ENCODE results near the gene COL23A1.

Gene COL23A1

DNA sequence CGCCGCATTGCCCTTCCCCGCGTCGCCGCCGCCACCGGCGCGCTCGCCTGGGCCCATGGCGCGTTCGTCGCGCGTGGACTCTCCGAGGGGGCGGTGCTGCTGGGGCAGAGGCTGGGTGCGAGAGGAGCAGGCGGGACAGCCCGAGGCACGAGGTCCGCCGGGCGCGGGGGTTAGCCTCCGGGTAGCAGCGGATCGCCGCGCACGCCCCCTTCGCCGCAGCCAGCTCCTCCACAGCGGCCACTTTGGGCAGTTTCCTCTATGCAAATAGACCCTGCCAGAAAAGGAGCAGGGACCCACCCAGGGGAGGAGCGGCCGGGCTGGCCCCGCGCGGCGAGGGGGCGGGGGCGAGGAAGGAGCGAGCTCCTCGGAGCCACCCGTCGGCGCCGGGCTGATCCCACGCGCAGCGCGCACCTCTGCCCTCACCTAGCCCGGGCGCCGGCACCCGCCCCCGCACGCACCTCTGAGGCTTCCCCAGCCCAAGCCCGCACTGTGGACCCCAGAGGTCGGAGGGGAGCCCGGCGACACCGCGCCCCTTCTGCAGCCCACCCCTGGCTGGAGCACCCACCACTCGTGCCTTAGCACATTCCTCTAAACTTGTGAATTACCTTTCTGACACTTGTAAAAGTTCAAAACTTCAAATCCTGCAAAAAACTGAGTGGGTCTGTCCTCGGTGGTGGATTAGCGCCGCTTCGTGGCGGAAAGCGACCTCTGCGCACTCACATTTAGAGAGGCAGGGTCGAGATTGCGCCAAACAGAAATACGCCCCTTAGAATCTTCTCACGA lies at the start of gene COL23A1:
Gene COL23A1 (minus strand): TSS at position 253 of the 783 bp plus-strand sequence.
- DNase-seq (ENCODE audit: low read depth) = no peak

- DNase-seq (ENCODE audit: low read depth) = no peak
These were observed 47.3 kb upstream of the COL23A1 start for GRCh38 chr5:178637356-178638074.

- no peak for DNase-seq (ENCODE audit: low read depth)
These were observed 42.1 kb upstream of the COL23A1 start for GRCh38 chr5:178632285-178632684.

DNA sequence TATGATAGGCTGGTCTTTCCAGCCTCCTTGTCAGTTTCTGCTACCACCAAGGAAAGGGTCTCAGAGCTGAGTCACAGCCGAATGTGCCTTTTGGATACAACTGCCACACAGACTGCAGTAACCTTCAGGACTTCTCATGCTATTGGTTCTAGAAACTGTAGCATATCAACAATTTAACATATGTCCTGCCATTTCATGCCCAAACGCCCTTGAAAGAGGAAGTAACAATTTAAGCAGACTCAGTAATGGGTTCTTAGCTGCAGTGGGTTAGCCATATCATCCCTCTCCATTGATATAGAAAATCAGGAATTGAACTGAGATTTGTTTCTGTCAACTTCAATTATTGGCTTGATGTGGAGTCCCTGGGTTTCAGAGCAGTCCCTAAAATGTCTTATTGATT lies 40.8 kb upstream of the COL23A1 start:
- DNase-seq (ENCODE audit: low read depth) = no peak

DNA sequence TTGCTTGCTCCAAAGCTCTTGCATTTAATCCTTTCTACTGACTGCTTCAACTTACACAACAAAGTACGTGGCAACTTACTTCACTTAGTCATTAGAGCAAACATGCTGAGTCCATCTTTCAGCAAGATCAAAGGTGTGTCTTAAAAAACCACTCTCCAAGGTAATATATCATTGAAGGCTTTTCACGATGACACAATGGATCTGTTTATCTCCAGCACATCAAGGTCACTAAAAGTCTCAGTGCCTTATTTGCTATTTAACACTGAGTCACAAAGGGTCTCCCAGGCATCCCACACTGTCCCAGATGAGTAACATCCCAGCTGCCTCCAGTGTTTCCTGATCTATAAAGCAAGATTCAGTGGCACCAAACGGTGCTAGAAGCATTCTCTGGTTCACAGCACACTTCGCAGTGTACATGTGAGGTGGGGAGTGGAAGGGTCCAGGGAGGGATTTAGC lies 40.3 kb upstream of the COL23A1 start:
- no peak for DNase-seq (ENCODE audit: low read depth)

- DNase-seq (ENCODE audit: low read depth) = no peak
These were observed 37.0 kb upstream of the COL23A1 start for GRCh38 chr5:178627259-178627598.

GRCh38 chr5:178626484-178627258 lies 36.5 kb upstream of the COL23A1 start, which contains the start of gene CLK4:
CLK4 (minus strand) TSS chr5:178627050; CDS start chr5:178623416, 3,634 bp downstream.
- DNase-seq (ENCODE audit: low read depth) = peak; percentile 70

DNA sequence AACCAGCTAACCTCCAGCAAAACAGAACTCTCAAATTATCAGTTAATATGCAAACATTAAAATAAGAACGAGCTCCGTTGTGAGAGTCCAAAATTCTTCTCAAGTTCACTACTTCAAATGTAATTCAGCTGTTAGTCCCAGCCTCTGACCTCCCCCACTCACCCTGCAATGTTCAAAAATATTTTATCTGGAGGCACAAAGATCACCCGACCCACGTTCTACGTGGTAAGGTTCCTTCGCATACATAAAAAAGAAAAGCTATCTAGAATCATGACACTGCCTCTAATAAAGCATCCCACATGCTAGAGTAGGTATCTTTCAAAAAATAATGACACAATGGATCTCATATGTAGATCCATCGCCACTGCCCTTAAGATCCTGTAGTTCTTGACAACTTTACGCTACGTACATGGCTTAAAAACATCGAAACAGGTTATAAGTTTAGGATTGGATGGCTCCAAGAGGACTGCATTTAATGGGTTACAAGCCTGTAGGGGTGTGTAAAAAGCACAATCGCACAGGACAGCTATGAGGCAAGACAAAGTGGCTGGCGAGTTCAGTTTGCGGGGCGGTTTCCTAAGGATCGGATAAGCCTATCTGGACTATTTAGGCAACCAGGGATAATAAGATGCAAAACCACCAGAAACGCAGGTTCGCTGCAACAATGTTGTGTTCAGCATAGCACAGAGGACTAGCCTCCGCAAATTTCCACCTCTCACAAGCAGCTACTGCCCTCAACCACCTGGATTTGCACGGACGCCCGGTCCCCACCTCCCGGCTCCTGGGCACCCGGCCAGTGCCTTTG lies 35.7 kb upstream of the COL23A1 start:
- peak; percentile 10 for DNase-seq (ENCODE audit: low read depth)

GRCh38 chr5:178624631-178625546 lies 34.7 kb upstream of the COL23A1 start:
- peak; percentile 24 for DNase-seq (ENCODE audit: low read depth)

DNA sequence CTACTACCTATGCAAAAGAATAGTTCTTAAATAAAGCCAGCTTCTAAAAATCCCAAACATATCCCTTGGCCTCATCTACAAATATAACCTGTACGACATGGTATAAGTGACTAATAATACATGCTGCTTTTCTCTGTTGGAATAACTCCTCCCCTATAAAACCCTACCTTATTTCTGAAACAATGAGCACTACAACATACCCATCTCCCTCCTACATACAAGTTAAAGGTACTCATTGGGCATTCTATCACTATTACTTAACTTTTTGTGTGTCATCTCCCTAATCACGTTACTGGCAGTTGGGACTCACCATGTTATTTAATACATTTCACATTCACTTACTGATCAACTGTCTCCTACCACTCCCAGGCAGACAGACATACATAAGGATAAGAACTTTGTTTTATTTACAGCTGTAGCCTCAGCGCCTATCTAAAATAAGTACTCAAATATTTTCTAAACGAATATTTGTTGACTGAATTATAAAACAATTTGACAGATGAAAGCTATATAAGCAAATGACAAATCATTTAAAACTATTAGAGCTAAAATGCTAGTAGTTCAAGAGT lies 32.6 kb upstream of the COL23A1 start:
- DNase-seq (ENCODE audit: low read depth) = no peak

- DNase-seq (ENCODE audit: low read depth) = no peak
These were observed 29.2 kb upstream of the COL23A1 start for GRCh38 chr5:178619390-178619789.

- DNase-seq (ENCODE audit: low read depth) = no peak
These were observed 22.1 kb upstream of the COL23A1 start for GRCh38 chr5:178612299-178612698.

DNA sequence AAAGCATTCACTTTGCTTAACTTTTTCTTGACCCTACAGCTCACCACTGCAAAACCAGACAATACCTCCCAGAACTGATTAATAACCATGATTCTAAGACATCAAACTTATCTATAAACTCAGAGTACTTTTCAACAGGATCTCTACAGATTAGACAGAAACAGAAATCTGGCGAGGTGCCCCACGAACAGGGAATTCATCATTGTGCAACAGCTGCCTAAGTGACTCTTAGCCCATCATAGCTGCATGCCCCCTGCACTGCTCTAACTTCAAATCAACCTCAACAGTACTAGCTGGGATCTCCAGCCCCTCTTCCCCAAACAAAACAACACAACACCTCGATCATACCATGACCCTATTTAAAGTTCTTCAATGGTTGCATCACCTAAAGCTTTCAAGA lies 16.1 kb upstream of the COL23A1 start:
- DNase-seq (ENCODE audit: low read depth) = no peak

DNA sequence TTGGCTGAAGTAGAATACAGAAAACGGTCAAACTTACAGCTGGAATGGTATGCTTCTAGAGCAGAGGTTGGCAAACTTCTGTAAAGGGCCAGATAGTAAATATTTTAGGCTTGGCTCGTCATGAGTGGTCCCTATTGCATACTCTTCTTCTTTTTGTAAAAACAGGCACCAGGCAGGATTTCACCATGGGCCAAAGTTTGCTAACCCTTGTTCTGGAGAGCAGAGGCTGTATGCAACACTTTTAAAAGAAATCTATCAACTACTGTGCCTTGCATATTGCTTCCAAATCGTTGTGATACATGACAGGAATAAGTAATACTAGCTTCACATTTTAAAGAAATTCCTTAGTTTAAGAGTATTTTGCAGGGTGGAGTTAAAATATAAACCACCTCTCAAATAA lies 15.6 kb upstream of the COL23A1 start:
- DNase-seq (ENCODE audit: low read depth) = no peak

- DNase-seq (ENCODE audit: low read depth) = no peak
These were observed 12.6 kb upstream of the COL23A1 start for GRCh38 chr5:178602752-178603151.

GRCh38 chr5:178595750-178596149 lies 5.6 kb upstream of the COL23A1 start:
- DNase-seq (ENCODE audit: low read depth) = no peak

DNA sequence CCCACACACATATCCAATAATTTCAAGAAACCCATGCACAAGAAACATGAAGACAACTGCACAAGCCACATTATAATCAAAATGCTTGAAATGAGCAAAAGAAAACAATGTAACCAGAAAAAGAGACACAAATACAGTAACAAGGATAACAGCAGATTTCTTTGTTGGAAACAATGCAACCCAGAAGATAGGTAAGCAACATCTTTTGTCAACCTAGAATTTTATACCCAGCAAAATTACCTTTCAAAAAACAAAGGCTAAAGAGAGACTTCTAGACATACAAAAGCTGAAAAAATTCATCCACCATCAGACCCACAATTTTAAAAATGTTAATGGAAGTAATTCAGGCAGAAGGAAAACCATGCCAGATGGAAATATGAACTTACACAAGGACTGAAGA lies 5.0 kb upstream of the COL23A1 start:
- no peak for DNase-seq (ENCODE audit: low read depth)

DNA sequence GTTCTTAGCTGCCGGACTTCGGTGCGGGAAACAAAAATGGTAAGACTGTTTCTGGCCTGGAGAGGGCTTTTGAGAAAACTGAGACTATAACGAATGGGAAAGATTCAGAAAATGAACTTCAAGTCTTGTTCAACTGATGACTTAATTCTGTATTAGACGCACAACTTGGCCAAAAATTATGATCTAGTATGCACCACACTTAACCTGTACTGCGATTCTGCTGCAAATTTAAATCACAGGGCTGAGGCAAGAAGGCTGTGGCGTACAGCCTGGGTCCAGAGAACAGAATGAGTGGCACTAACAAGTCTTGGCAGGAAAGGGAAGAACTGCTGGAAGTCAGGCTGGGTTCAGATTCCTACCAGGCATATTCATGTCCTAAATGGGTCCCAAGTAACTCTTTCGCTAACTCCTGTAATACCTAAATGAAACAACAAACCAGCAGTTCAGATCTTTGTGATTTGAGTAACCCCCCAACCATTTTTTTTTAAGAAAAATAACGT lies 781 bp upstream of the COL23A1 start:
- DNase-seq (ENCODE audit: low read depth) = no peak

- no peak for DNase-seq (ENCODE audit: low read depth)
These were observed 733 bp downstream of the COL23A1 start for GRCh38 chr5:178589180-178590140.
